K562 (cell line): Measurements from ENCODE around the gene C19orf85. TPM values are rescaled to one million over a fixed set of nuclear protein-coding genes. Genes with fewer than 3 reads are reported as not detected.

ENCODE experiments used
- CBFB ChIP-seq: sonication (generic); formaldehyde crosslinking; IDR thresholded peaks from 2 replicates; pipeline ENCODE4 v1.4.0; 2020; ENCODE audit warnings: mild to moderate bottlenecking, missing genetic modification reagents
- CHD4 ChIP-seq: fragments of 200-600 bp; sonication (generic); IDR thresholded peaks from 3 replicates; pipeline ENCODE4 v1.6.1; 2012; ENCODE audit warnings: low read depth, mild to moderate bottlenecking, mixed read lengths, low read length, inconsistent platforms; ENCODE audit not compliant: insufficient read depth, insufficient replicate concordance, poor library complexity, severe bottlenecking
- RB1 ChIP-seq: fragments of 450-650 bp; IDR thresholded peaks from 2 replicates; pipeline ENCODE4 v1.6.1; 2017; ENCODE audit warnings: low read depth, mild to moderate bottlenecking
- SMC3 ChIP-seq: conservative IDR thresholded peaks from 2 replicates; pipeline ENCODE4 v1.6.1; 2011; ENCODE audit warnings: low read depth, low read length, improper control_type of control experiment; ENCODE audit not compliant: insufficient read depth
- STAG1 ChIP-seq: sonication (generic); formaldehyde crosslinking; IDR thresholded peaks from 2 replicates; pipeline ENCODE4 v1.5.0; 2020; ENCODE audit warnings: missing genetic modification reagents, borderline replicate concordance
- TGIF2 ChIP-seq: sonication (generic); formaldehyde crosslinking; IDR thresholded peaks from 2 replicates; pipeline ENCODE4 v1.8.1; 2022; ENCODE audit warnings: mild to moderate bottlenecking, missing genetic modification reagents, moderate library complexity
- polyA plus RNA-seq, 8 experiments: library from polyadenylated mRNA; depleted of rRNA in 4 of 8; stranded (reverse) in 5 of 8; unstranded in 3 of 8; fragments of >200 nt; fragmentation: Nextera tagmentation in 2 of 8; fragmentation: Illumina TruSeq in 1 of 8; extraction: Ambion mirVana in 2 of 8; extraction: Trizol in 1 of 8; gene quantifications; 2 replicates each; pipeline versions ENCODE4 v1.2.1 to v1.2.3, GENCODE V29; 2011 to 2014; ENCODE audit warnings: inconsistent platforms in 1 of 8, missing spikeins in 1 of 8
- total RNA-seq, 7 experiments: library from RNA; depleted of rRNA in 6 of 7; stranded (reverse); fragments of >200 nt in 6 of 7; fragmentation: Illumina TruSeq in 2 of 7; extraction: Trizol in 2 of 7; gene quantifications; 2 replicates each; pipeline versions ENCODE4 v1.2.1 to v1.2.3, GENCODE V29; 2011 to 2021; ENCODE audit warnings: low replicate concordance in 1 of 7
- TF ChIP-seq, protein P1 (sequence below): sonication (generic); formaldehyde crosslinking; IDR thresholded peaks from 2 replicates; pipeline ENCODE4 v1.4.0; 2020; ENCODE audit warnings: mild to moderate bottlenecking, missing genetic modification reagents
- TF ChIP-seq, protein P2 (sequence below): sonication (generic); formaldehyde crosslinking; IDR thresholded peaks from 2 replicates; pipeline ENCODE4 v1.8.1; 2023; ENCODE audit warnings: mild to moderate bottlenecking, missing genetic modification reagents
- TF ChIP-seq, protein P3 (sequence below): sonication (generic); formaldehyde crosslinking; IDR thresholded peaks from 2 replicates; pipeline ENCODE4 v1.9.0; 2022; ENCODE audit warnings: mild to moderate bottlenecking, missing genetic modification reagents
- TF ChIP-seq, protein P4 (sequence below): fragments of 450-650 bp; IDR thresholded peaks from 2 replicates; pipeline ENCODE4 v1.6.1; 2016; ENCODE audit warnings: mild to moderate bottlenecking, moderate library complexity

Gene C19orf85
- total and polyA plus RNA-seq, 9 of the 15 experiments (the other 6 are each of a cell fraction or from before 2014, with no cell fraction given): not detected

DNA sequence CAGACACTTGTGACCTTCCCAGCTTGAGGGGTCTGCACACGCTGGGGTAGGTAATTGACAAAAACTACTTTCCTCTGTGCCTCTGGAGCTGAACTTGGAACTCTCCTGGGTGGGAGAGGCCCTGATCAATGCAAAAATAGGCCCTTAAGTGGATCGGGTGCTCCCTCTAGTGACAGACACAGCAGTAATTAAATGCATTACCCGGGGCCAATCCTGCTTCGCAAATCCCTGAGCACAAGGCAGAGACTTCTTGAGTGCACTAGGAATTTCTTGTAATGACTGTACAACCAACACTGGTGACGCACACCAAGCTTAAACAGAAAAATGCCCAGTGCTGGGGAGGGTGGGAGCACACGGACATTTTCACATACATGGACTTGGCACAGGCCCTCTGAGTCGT, 46.4 kb downstream of the C19orf85 start (continued):
- TF ChIP-seq TGIF2 (CRISPR knock-in tag): no peak
- TF ChIP-seq, protein P1, sequence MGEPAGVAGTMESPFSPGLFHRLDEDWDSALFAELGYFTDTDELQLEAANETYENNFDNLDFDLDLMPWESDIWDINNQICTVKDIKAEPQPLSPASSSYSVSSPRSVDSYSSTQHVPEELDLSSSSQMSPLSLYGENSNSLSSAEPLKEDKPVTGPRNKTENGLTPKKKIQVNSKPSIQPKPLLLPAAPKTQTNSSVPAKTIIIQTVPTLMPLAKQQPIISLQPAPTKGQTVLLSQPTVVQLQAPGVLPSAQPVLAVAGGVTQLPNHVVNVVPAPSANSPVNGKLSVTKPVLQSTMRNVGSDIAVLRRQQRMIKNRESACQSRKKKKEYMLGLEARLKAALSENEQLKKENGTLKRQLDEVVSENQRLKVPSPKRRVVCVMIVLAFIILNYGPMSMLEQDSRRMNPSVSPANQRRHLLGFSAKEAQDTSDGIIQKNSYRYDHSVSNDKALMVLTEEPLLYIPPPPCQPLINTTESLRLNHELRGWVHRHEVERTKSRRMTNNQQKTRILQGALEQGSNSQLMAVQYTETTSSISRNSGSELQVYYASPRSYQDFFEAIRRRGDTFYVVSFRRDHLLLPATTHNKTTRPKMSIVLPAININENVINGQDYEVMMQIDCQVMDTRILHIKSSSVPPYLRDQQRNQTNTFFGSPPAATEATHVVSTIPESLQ: no peak
- TF ChIP-seq, protein P2, sequence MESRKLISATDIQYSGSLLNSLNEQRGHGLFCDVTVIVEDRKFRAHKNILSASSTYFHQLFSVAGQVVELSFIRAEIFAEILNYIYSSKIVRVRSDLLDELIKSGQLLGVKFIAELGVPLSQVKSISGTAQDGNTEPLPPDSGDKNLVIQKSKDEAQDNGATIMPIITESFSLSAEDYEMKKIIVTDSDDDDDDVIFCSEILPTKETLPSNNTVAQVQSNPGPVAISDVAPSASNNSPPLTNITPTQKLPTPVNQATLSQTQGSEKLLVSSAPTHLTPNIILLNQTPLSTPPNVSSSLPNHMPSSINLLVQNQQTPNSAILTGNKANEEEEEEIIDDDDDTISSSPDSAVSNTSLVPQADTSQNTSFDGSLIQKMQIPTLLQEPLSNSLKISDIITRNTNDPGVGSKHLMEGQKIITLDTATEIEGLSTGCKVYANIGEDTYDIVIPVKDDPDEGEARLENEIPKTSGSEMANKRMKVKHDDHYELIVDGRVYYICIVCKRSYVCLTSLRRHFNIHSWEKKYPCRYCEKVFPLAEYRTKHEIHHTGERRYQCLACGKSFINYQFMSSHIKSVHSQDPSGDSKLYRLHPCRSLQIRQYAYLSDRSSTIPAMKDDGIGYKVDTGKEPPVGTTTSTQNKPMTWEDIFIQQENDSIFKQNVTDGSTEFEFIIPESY: peak; percentile 47; the same call in 1 of the 2 replicates
- peak; percentile 88 for TF ChIP-seq SMC3
- TF ChIP-seq CHD4: no peak
- TF ChIP-seq, protein P3, sequence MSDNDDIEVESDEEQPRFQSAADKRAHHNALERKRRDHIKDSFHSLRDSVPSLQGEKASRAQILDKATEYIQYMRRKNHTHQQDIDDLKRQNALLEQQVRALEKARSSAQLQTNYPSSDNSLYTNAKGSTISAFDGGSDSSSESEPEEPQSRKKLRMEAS (CRISPR knock-in tag): peak; percentile 57; the same call in 1 of the 2 replicates
- 0 out of 2 replicates have a peak, but pooled peaks have one; percentile 40 for TF ChIP-seq RB1
- TF ChIP-seq CBFB (CRISPR knock-in tag): 0 out of 2 replicates have a peak, but pooled peaks have one; percentile 25
- TF ChIP-seq, protein P4, sequence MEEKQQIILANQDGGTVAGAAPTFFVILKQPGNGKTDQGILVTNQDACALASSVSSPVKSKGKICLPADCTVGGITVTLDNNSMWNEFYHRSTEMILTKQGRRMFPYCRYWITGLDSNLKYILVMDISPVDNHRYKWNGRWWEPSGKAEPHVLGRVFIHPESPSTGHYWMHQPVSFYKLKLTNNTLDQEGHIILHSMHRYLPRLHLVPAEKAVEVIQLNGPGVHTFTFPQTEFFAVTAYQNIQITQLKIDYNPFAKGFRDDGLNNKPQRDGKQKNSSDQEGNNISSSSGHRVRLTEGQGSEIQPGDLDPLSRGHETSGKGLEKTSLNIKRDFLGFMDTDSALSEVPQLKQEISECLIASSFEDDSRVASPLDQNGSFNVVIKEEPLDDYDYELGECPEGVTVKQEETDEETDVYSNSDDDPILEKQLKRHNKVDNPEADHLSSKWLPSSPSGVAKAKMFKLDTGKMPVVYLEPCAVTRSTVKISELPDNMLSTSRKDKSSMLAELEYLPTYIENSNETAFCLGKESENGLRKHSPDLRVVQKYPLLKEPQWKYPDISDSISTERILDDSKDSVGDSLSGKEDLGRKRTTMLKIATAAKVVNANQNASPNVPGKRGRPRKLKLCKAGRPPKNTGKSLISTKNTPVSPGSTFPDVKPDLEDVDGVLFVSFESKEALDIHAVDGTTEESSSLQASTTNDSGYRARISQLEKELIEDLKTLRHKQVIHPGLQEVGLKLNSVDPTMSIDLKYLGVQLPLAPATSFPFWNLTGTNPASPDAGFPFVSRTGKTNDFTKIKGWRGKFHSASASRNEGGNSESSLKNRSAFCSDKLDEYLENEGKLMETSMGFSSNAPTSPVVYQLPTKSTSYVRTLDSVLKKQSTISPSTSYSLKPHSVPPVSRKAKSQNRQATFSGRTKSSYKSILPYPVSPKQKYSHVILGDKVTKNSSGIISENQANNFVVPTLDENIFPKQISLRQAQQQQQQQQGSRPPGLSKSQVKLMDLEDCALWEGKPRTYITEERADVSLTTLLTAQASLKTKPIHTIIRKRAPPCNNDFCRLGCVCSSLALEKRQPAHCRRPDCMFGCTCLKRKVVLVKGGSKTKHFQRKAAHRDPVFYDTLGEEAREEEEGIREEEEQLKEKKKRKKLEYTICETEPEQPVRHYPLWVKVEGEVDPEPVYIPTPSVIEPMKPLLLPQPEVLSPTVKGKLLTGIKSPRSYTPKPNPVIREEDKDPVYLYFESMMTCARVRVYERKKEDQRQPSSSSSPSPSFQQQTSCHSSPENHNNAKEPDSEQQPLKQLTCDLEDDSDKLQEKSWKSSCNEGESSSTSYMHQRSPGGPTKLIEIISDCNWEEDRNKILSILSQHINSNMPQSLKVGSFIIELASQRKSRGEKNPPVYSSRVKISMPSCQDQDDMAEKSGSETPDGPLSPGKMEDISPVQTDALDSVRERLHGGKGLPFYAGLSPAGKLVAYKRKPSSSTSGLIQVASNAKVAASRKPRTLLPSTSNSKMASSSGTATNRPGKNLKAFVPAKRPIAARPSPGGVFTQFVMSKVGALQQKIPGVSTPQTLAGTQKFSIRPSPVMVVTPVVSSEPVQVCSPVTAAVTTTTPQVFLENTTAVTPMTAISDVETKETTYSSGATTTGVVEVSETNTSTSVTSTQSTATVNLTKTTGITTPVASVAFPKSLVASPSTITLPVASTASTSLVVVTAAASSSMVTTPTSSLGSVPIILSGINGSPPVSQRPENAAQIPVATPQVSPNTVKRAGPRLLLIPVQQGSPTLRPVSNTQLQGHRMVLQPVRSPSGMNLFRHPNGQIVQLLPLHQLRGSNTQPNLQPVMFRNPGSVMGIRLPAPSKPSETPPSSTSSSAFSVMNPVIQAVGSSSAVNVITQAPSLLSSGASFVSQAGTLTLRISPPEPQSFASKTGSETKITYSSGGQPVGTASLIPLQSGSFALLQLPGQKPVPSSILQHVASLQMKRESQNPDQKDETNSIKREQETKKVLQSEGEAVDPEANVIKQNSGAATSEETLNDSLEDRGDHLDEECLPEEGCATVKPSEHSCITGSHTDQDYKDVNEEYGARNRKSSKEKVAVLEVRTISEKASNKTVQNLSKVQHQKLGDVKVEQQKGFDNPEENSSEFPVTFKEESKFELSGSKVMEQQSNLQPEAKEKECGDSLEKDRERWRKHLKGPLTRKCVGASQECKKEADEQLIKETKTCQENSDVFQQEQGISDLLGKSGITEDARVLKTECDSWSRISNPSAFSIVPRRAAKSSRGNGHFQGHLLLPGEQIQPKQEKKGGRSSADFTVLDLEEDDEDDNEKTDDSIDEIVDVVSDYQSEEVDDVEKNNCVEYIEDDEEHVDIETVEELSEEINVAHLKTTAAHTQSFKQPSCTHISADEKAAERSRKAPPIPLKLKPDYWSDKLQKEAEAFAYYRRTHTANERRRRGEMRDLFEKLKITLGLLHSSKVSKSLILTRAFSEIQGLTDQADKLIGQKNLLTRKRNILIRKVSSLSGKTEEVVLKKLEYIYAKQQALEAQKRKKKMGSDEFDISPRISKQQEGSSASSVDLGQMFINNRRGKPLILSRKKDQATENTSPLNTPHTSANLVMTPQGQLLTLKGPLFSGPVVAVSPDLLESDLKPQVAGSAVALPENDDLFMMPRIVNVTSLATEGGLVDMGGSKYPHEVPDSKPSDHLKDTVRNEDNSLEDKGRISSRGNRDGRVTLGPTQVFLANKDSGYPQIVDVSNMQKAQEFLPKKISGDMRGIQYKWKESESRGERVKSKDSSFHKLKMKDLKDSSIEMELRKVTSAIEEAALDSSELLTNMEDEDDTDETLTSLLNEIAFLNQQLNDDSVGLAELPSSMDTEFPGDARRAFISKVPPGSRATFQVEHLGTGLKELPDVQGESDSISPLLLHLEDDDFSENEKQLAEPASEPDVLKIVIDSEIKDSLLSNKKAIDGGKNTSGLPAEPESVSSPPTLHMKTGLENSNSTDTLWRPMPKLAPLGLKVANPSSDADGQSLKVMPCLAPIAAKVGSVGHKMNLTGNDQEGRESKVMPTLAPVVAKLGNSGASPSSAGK: peak; percentile 67
- peak; percentile 77; the same call in 1 of the 2 replicates for TF ChIP-seq STAG1 (CRISPR knock-in tag)
